ENCODE results near the gene PTPRO.

DNA sequence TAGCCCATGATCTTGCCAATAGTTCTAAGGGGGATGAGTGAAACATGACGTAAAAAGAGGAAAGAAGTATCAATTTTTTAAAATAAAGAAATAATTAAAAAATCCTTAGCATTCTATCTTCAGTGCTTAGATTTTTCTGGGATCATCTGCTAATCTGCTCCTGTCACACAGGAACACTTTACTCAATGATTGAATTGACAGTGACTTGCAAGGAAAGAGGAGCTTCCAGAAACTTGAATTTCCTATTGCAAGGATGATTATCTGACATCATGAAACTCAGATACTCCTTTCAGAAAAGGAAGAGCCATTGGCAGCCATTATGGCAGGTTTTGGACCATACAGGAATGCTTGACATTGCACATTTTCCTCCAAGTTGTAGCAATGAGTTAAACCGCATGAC lies 41.4 kb upstream of the PTPRO start:
- TF ChIP-seq, protein P1, sequence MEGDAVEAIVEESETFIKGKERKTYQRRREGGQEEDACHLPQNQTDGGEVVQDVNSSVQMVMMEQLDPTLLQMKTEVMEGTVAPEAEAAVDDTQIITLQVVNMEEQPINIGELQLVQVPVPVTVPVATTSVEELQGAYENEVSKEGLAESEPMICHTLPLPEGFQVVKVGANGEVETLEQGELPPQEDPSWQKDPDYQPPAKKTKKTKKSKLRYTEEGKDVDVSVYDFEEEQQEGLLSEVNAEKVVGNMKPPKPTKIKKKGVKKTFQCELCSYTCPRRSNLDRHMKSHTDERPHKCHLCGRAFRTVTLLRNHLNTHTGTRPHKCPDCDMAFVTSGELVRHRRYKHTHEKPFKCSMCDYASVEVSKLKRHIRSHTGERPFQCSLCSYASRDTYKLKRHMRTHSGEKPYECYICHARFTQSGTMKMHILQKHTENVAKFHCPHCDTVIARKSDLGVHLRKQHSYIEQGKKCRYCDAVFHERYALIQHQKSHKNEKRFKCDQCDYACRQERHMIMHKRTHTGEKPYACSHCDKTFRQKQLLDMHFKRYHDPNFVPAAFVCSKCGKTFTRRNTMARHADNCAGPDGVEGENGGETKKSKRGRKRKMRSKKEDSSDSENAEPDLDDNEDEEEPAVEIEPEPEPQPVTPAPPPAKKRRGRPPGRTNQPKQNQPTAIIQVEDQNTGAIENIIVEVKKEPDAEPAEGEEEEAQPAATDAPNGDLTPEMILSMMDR (IDR thresholded peaks at IDR 0.05; ENCODE audit: low read depth, low read length), result no peak
- TF ChIP-seq POLR2A (IDR thresholded peaks at IDR 0.05; ENCODE audit: extremely low read depth, insufficient read length), result no peak

Data from NB4 (cell line).